H9 (cell line): ENCODE data around the gene MASTL. TPM values are rescaled to one million over a fixed set of nuclear protein-coding genes. Genes with fewer than 3 reads are reported as not detected.

Source experiments
- DNase-seq: peaks from one replicate; pipeline ENCODE4 v3.0.0-alpha.2; 2017
- H2AFZ ChIP-seq: one replicate; pipeline ENCODE4 v1.6.1; 2013; ENCODE audit warnings: mild to moderate bottlenecking, low read length, control low read depth, moderate library complexity
- H2AK5ac ChIP-seq: 2 replicates; pipeline ENCODE4 v1.6.1; 2013; ENCODE audit warnings: low read length, control low read depth, mixed read lengths; ENCODE audit not compliant: insufficient read length
- H2BK120ac ChIP-seq: one replicate; pipeline ENCODE4 v1.6.1; 2013; ENCODE audit warnings: low read depth, mild to moderate bottlenecking, low read length, control low read depth, inconsistent platforms; ENCODE audit not compliant: poor library complexity, severe bottlenecking
- H2BK12ac ChIP-seq: 2 replicates; pipeline ENCODE4 v1.6.1; 2013; ENCODE audit warnings: low read length, control low read depth, mixed read lengths, low read depth; ENCODE audit not compliant: insufficient read length
- H2BK15ac ChIP-seq: 2 replicates; pipeline ENCODE4 v1.6.1; 2013; ENCODE audit warnings: low read depth, low read length, control low read depth
- H2BK20ac ChIP-seq: one replicate; pipeline ENCODE4 v1.6.1; 2013; ENCODE audit warnings: low read depth, mild to moderate bottlenecking, low read length, control low read depth, inconsistent platforms; ENCODE audit not compliant: poor library complexity, severe bottlenecking
- H2BK5ac ChIP-seq: 2 replicates; pipeline ENCODE4 v1.6.1; 2013; ENCODE audit warnings: low read length, control low read depth, mixed read lengths; ENCODE audit not compliant: insufficient read length
- H3K14ac ChIP-seq: 2 replicates; pipeline ENCODE4 v1.6.1; 2013; ENCODE audit warnings: low read length, control low read depth; ENCODE audit not compliant: insufficient read depth
- H3K18ac ChIP-seq: 2 replicates; pipeline ENCODE4 v1.6.1; 2013; ENCODE audit warnings: low read depth, mild to moderate bottlenecking, mixed read lengths, low read length, control low read depth; ENCODE audit not compliant: insufficient read length
- H3K23ac ChIP-seq: 2 replicates; pipeline ENCODE4 v1.6.1; 2013; ENCODE audit warnings: low read length, control low read depth, mixed read lengths, low read depth; ENCODE audit not compliant: insufficient read length
- H3K23me2 ChIP-seq: 2 replicates; pipeline ENCODE4 v1.6.1; 2013; ENCODE audit warnings: low read depth, mild to moderate bottlenecking, mixed read lengths, low read length, control low read depth; ENCODE audit not compliant: insufficient read length, poor library complexity, severe bottlenecking
- H3K27ac ChIP-seq: 2 replicates; pipeline ENCODE4 v1.5.1; 2013; ENCODE audit warnings: low read length, control low read depth, mixed read lengths, low read depth; ENCODE audit not compliant: insufficient read length
- H3K27me3 ChIP-seq: 2 replicates; pipeline ENCODE4 v1.6.1; 2013; ENCODE audit warnings: low read length, control low read depth, inconsistent platforms; ENCODE audit not compliant: insufficient read depth
- H3K4ac ChIP-seq: 2 replicates; pipeline ENCODE4 v1.6.1; 2013; ENCODE audit warnings: low read depth, mild to moderate bottlenecking, control low read depth, inconsistent platforms, low read length, moderate library complexity
- H3K4me1 ChIP-seq: 2 replicates; pipeline ENCODE4 v1.6.1; 2013; ENCODE audit warnings: low read length, control low read depth, inconsistent platforms; ENCODE audit not compliant: insufficient read depth
- H3K4me2 ChIP-seq: 2 replicates; pipeline ENCODE4 v1.6.1; 2013; ENCODE audit warnings: low read length, control low read depth, mixed read lengths; ENCODE audit not compliant: insufficient read length, insufficient read depth
- H3K56ac ChIP-seq: 2 replicates; pipeline ENCODE4 v1.6.1; 2013; ENCODE audit warnings: low read depth, mild to moderate bottlenecking, mixed read lengths, low read length, control low read depth; ENCODE audit not compliant: insufficient read length
- H3K79me1 ChIP-seq: 2 replicates; pipeline ENCODE4 v1.6.1; 2013; ENCODE audit warnings: low read depth, mild to moderate bottlenecking, moderate library complexity, low read length, control low read depth, inconsistent platforms; ENCODE audit not compliant: insufficient read depth, poor library complexity, severe bottlenecking
- H3K79me2 ChIP-seq: 2 replicates; pipeline ENCODE4 v1.6.1; 2013; ENCODE audit warnings: low read length, control low read depth, inconsistent platforms; ENCODE audit not compliant: insufficient read depth
- H3K9ac ChIP-seq: 2 replicates; pipeline ENCODE4 v1.6.1; 2013; ENCODE audit warnings: low read length, control low read depth, mixed read lengths; ENCODE audit not compliant: insufficient read length; ENCODE audit errors: extremely low read depth
- H3K9me3 ChIP-seq: one replicate; pipeline ENCODE4 v1.6.1; 2013; ENCODE audit warnings: low read depth, low read length, inconsistent platforms; ENCODE audit not compliant: control insufficient read depth
- H3T11ph ChIP-seq: one replicate; pipeline ENCODE4 v1.6.1; 2013; ENCODE audit warnings: mild to moderate bottlenecking, low read length, control low read depth, inconsistent platforms
- H4K20me1 ChIP-seq: one replicate; pipeline ENCODE4 v1.6.1; 2013; ENCODE audit not compliant: control insufficient read depth, insufficient read length, insufficient read depth
- H4K5ac ChIP-seq: 2 replicates; pipeline ENCODE4 v1.6.1; 2013; ENCODE audit warnings: low read depth, mild to moderate bottlenecking, mixed read lengths, low read length, control low read depth; ENCODE audit not compliant: insufficient read length
- H4K8ac ChIP-seq: replicated peaks from 2 replicates; pipeline ENCODE4 v1.6.1; 2013; ENCODE audit warnings: low read length, control low read depth, mixed read lengths, low read depth; ENCODE audit not compliant: insufficient read length
- H4K91ac ChIP-seq: 2 replicates; pipeline ENCODE4 v1.6.1; 2013; ENCODE audit warnings: low read depth, mild to moderate bottlenecking, moderate library complexity, mixed read lengths, low read length, control low read depth; ENCODE audit not compliant: insufficient read length
- H3K27ac Mint-ChIP-seq, 3 experiments: 2 replicates in 2 of 3; 3 replicates in 1 of 3; pipeline ENCODE4 v1.8.0; 2020 to 2021; ENCODE audit warnings: mixed read lengths in 3 of 3, mild to moderate bottlenecking in 1 of 3, moderate library complexity in 1 of 3
- H3K27me3 Mint-ChIP-seq: 2 replicates; pipeline ENCODE4 v1.8.0; 2021; ENCODE audit warnings: low read depth, mild to moderate bottlenecking, moderate library complexity, mixed read lengths
- H3K36me3 Mint-ChIP-seq, 3 experiments: 2 replicates in 2 of 3; 3 replicates in 1 of 3; pipeline ENCODE4 v1.8.0; 2020 to 2021; ENCODE audit warnings: low read depth in 3 of 3, mixed read lengths in 3 of 3; ENCODE audit not compliant: insufficient read depth in 1 of 3
- H3K4me1 Mint-ChIP-seq, 2 experiments: 2 replicates each; pipeline ENCODE4 v1.8.0; 2020; ENCODE audit warnings: mixed read lengths in 2 of 2
- H3K4me3 Mint-ChIP-seq, 2 experiments: 2 replicates in 1 of 2; 3 replicates in 1 of 2; pipeline ENCODE4 v1.8.0; 2020 to 2021; ENCODE audit warnings: mild to moderate bottlenecking in 2 of 2, mixed read lengths in 2 of 2, moderate library complexity in 1 of 2
- H3K9me3 Mint-ChIP-seq, 2 experiments: 2 replicates in 1 of 2; 3 replicates in 1 of 2; pipeline ENCODE4 v1.8.0; 2020; ENCODE audit warnings: mild to moderate bottlenecking in 2 of 2, mixed read lengths in 2 of 2, moderate library complexity in 1 of 2
- WGBS: extraction: QIAGEN DNeasy Blood & Tissue Kit; methylation state at CpG from one replicate; pipeline ENCODE4 v1.1.7; 2013; ENCODE audit warnings: missing lambda C conversion rate, low lambda C conversion rate, mixed read lengths; ENCODE audit not compliant: insufficient read length; ENCODE audit errors: extremely low coverage; 5-methylcytosine and 5-hydroxymethylcytosine counted together
- long read RNA-seq: library from polyadenylated mRNA; unstranded; transcript quantifications from one replicate; pipeline ENCODE4 v2.0.0, GENCODE V29; 2020
- total RNA-seq: library from RNA; stranded (reverse); gene quantifications from 2 replicates; pipeline ENCODE4 v1.2.1, GENCODE V29; 2021
- TF ChIP-seq, protein P1 (sequence below): fragments of 200-600 bp; sonication (generic); conservative IDR thresholded peaks from 3 replicates; pipeline ENCODE4 v1.8.0; 2021; ENCODE audit warnings: antibody characterized with exemption, mild to moderate bottlenecking

The MASTL gene
- total RNA-seq = 35.0 and 37.1 TPM in 2 replicates
- long read RNA-seq, transcript MASTL-203 (12 exons, 3,623 nt) = major isoform, 22 of 124 reads
- long read RNA-seq, transcript MASTL-202 (12 exons, 3,080 nt) = minor isoform, 19 of 124 reads
- long read RNA-seq, partial matches to known transcripts = 64 of 124 reads
- long read RNA-seq, other reads (novel, unspliced or antisense) = 16 of 124 reads

GRCh38 chr10:27155066-27155754, at the start of gene MASTL:
MASTL (plus strand) TSS chr10:27155352; CDS start chr10:27155427, 75 bp downstream.
- Histone ChIP-seq H3K18ac (peak within 1 kb of the TSS; percentile 94), H4K20me1 (no peaks in the 10 kb centered on the region), H3K9me3 (no peaks in the 10 kb centered on the region), H4K91ac (no peak within 1 kb of the TSS), H4K5ac (peak within 1 kb of the TSS; percentile 59), H3T11ph (no peak within 1 kb of the TSS), H3K4ac (0 out of 2 replicates have a peak within 1 kb of the TSS, but pooled peaks have one; percentile 48), H2AK5ac (no peak within 1 kb of the TSS), H3K27ac (peak within 1 kb of the TSS; percentile 96), H2BK5ac (peak within 1 kb of the TSS; percentile 91), H3K4me1 (no peaks in the 10 kb centered on the region), H3K9ac (peak within 1 kb of the TSS; percentile 100), H3K23me2 (peaks cover 3% of the 10 kb centered on the region), H2BK15ac (0 out of 2 replicates have a peak within 1 kb of the TSS, but pooled peaks have one; percentile 27), H2BK20ac (no peak within 1 kb of the TSS), H4K8ac (peak within 1 kb of the TSS; percentile 79), H2BK12ac (no peak within 1 kb of the TSS), H2AFZ (no peak within 1 kb of the TSS), H2BK120ac (peak within 1 kb of the TSS; percentile 63), H3K27me3 (no peaks in the 10 kb centered on the region), H3K79me2 (peaks cover 42% of the 10 kb centered on the region; the same call in 1 of the 2 replicates), H3K4me2 (peak within 1 kb of the TSS; percentile 83), H3K23ac (no peak within 1 kb of the TSS), H3K56ac (peak within 1 kb of the TSS; percentile 99), H3K79me1 (peaks cover 6% of the 10 kb centered on the region), H3K14ac (peak within 1 kb of the TSS; percentile 64)
- TF ChIP-seq, protein P1, sequence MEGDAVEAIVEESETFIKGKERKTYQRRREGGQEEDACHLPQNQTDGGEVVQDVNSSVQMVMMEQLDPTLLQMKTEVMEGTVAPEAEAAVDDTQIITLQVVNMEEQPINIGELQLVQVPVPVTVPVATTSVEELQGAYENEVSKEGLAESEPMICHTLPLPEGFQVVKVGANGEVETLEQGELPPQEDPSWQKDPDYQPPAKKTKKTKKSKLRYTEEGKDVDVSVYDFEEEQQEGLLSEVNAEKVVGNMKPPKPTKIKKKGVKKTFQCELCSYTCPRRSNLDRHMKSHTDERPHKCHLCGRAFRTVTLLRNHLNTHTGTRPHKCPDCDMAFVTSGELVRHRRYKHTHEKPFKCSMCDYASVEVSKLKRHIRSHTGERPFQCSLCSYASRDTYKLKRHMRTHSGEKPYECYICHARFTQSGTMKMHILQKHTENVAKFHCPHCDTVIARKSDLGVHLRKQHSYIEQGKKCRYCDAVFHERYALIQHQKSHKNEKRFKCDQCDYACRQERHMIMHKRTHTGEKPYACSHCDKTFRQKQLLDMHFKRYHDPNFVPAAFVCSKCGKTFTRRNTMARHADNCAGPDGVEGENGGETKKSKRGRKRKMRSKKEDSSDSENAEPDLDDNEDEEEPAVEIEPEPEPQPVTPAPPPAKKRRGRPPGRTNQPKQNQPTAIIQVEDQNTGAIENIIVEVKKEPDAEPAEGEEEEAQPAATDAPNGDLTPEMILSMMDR = no peak
- Mint-ChIP-seq H3K27me3 (no peaks in the 10 kb centered on the region), H3K27ac (peak within 1 kb of the TSS; percentile 100), H3K4me1 (peaks cover 18 to 30% of the 10 kb centered on the region in 2 experiments), H3K9me3 (peaks cover 0 to 8% of the 10 kb centered on the region in 2 experiments; a peak in 3 of 5 replicates), H3K36me3 (peaks cover 30 to 45% (median 41%) of the 10 kb centered on the region in 3 experiments; a peak in 6 of 7 replicates), H3K4me3 (peak within 1 kb of the TSS; percentile 96 to 100)
- DNase-seq = peak; percentile 84
- WGBS = no CpG with 5 or more reads among the region's 55 CpGs
